ENCODE data around the gene CDK19. TPM values are rescaled to one million over a fixed set of nuclear protein-coding genes. Genes with fewer than 3 reads are reported as not detected.
"Not testable (repeated sequence)": the region's sequence is repeated elsewhere in the genome, so short reads cannot be mapped to it uniquely, and the experiment has no call there.

Gene CDK19
- total and polyA plus RNA-seq, 3 donors from 2014 or later: 30.7 to 50.0 (median 31.5) TPM

GRCh38 chr6:110810896-110811586, 4.2 kb downstream of the CDK19 start:
- no peak for TF ChIP-seq POLR2A (IDR thresholded peaks at IDR 0.05)
- TF ChIP-seq CTCF (IDR thresholded peaks at IDR 0.05): no peak
- intact Hi-C loops (cut with DNase I; ENCODE audit: low total_unique reads): loop anchor here (10.0 kb wide), 1 partner anchor 64 kb away; the partner anchor contains the start of gene AMD1
- DNase-seq: no peak

GRCh38 chr6:110809792-110810191, 5.5 kb downstream of the CDK19 start:
- no peak for TF ChIP-seq CTCF (IDR thresholded peaks at IDR 0.05)
- no peak for TF ChIP-seq POLR2A (IDR thresholded peaks at IDR 0.05)

More at GRCh38 chr6:110810896-110811586, 4.2 kb downstream of the CDK19 start:
- WGBS, 2 donors: 56 to 81% methylated on average over 10 of the region's 10 CpGs
- no peaks in the 10 kb centered on the region for H3K36me3 ChIP-seq (ENCODE audit: low read depth, missing control alignments)
- no peak overlapping the region for H3K27ac ChIP-seq
- H3K27me3 ChIP-seq: no peaks in the 10 kb centered on the region
- no peaks in the 10 kb centered on the region for H3K9me3 ChIP-seq
- no peak overlapping the region for H3K4me3 ChIP-seq
- no peaks in the 10 kb centered on the region for H3K4me1 ChIP-seq

GRCh38 chr6:110802175-110802574, 13.1 kb downstream of the CDK19 start:
- H3K9me3 ChIP-seq; intact Hi-C loops (cut with DNase I; ENCODE audit: low total_unique reads); H3K4me3 ChIP-seq; DNase-seq; H3K27me3 ChIP-seq; H3K27ac ChIP-seq; H3K4me1 ChIP-seq; H3K36me3 ChIP-seq (ENCODE audit: low read depth, missing control alignments): not testable (repeated sequence)
- 94 to 95% methylated on average over 3 of the region's 3 CpGs for WGBS, 2 donors

More at GRCh38 chr6:110809792-110810191, 5.5 kb downstream of the CDK19 start:
- Histone ChIP-seq H3K4me1 (no peaks in the 10 kb centered on the region), H3K4me3 (no peak overlapping the region), H3K27ac (no peak overlapping the region), H3K36me3 (ENCODE audit: low read depth, missing control alignments) (no peaks in the 10 kb centered on the region), H3K9me3 (no peaks in the 10 kb centered on the region), H3K27me3 (no peaks in the 10 kb centered on the region)
- WGBS, 2 donors: 92 to 95% methylated on average over 2 of the region's 2 CpGs
- intact Hi-C loops (cut with DNase I; ENCODE audit: low total_unique reads): loop anchor here (10.0 kb wide), 1 partner anchor 65 kb away; the partner anchor contains the start of gene AMD1
- no peak for DNase-seq

- no peak for TF ChIP-seq CTCF (IDR thresholded peaks at IDR 0.05)
- TF ChIP-seq POLR2A (IDR thresholded peaks at IDR 0.05): no peak
- Histone ChIP-seq H3K9me3 (no peaks in the 10 kb centered on the region), H3K4me1 (no peaks in the 10 kb centered on the region), H3K27ac (no peak overlapping the region), H3K4me3 (no peak overlapping the region), H3K27me3 (no peaks in the 10 kb centered on the region), H3K36me3 (ENCODE audit: low read depth, missing control alignments) (no peaks in the 10 kb centered on the region)
- WGBS, 2 donors: 96 to 98% methylated on average over 4 of the region's 4 CpGs
- intact Hi-C loops (cut with DNase I; ENCODE audit: low total_unique reads): no loop called here
- no peak for DNase-seq
These were observed 14.5 kb downstream of the CDK19 start for GRCh38 chr6:110800839-110801196.

GRCh38 chr6:110800196-110800838, 15.0 kb downstream of the CDK19 start:
- no peak overlapping the region for H3K4me3 ChIP-seq
- no peak for DNase-seq
- no peaks in the 10 kb centered on the region for H3K4me1 ChIP-seq
- H3K27me3 ChIP-seq: no peaks in the 10 kb centered on the region
- H3K36me3 ChIP-seq (ENCODE audit: low read depth, missing control alignments): no peaks in the 10 kb centered on the region
- no peak for TF ChIP-seq CTCF (IDR thresholded peaks at IDR 0.05)
- no peak for TF ChIP-seq POLR2A (IDR thresholded peaks at IDR 0.05)
- WGBS, 2 donors: 79 to 80% methylated on average over 5 of the region's 5 CpGs
- H3K9me3 ChIP-seq: no peaks in the 10 kb centered on the region
- no peak overlapping the region for H3K27ac ChIP-seq
- intact Hi-C loops (cut with DNase I; ENCODE audit: low total_unique reads): no loop called here

Measured in testis (tissue), 3 donors.